RPMI7951 (cell line): Measurements from ENCODE around the gene ENTHD1. TPM values are rescaled to one million over a fixed set of nuclear protein-coding genes. Genes with fewer than 3 reads are reported as not detected.
"Not testable (repeated sequence)": the region's sequence is repeated elsewhere in the genome, so short reads cannot be mapped to it uniquely, and the experiment has no call there.

Experiments
- DNase-seq: peaks from one replicate; pipeline ENCODE4 v3.0.0-alpha.2; 2012; ENCODE audit warnings: low read depth
- total RNA-seq: library from RNA; depleted of rRNA; stranded (reverse); fragments of >200 nt; shearing (Covaris generic); gene quantifications from 2 replicates; pipeline ENCODE4 v1.2.3, GENCODE V29; 2014

ENTHD1 gene
- total RNA-seq, 1 experiment from 2014 or later, result not detected

GRCh38 chr22:39924286-39924685 lies 30.7 kb upstream of the ENTHD1 start:
- DNase-seq, result no peak

- DNase-seq, result no peak
Observed at GRCh38 chr22:39923696-39924095, 30.1 kb upstream of the ENTHD1 start.

- no peak for DNase-seq
Observed at GRCh38 chr22:39920134-39920743, 26.7 kb upstream of the ENTHD1 start.

- no peak for DNase-seq
Observed at GRCh38 chr22:39917776-39918495, 24.4 kb upstream of the ENTHD1 start.

- DNase-seq, result no peak
Observed at GRCh38 chr22:39917197-39917643, 23.7 kb upstream of the ENTHD1 start.

- no peak for DNase-seq
Observed at GRCh38 chr22:39916496-39916895, 22.9 kb upstream of the ENTHD1 start.

GRCh38 chr22:39915295-39915726 lies 21.8 kb upstream of the ENTHD1 start:
- DNase-seq, result no peak

GRCh38 chr22:39914584-39914983 lies 21.0 kb upstream of the ENTHD1 start:
- DNase-seq, result no peak

GRCh38 chr22:39913886-39914285 lies 20.3 kb upstream of the ENTHD1 start:
- DNase-seq, result no peak

- no peak for DNase-seq
Observed at GRCh38 chr22:39913321-39913720, 19.8 kb upstream of the ENTHD1 start.

GRCh38 chr22:39910876-39911613 lies 17.5 kb upstream of the ENTHD1 start:
- DNase-seq, result no peak

- peak; percentile 46 for DNase-seq
Observed at GRCh38 chr22:39908737-39909136, 15.2 kb upstream of the ENTHD1 start.

GRCh38 chr22:39908136-39908535 lies 14.6 kb upstream of the ENTHD1 start:
- no peak for DNase-seq

GRCh38 chr22:39907605-39908097 lies 14.1 kb upstream of the ENTHD1 start:
- no peak for DNase-seq

GRCh38 chr22:39907047-39907446 lies 13.5 kb upstream of the ENTHD1 start:
- no peak for DNase-seq

GRCh38 chr22:39906207-39906606 lies 12.6 kb upstream of the ENTHD1 start:
- no peak for DNase-seq

GRCh38 chr22:39905687-39906086 lies 12.1 kb upstream of the ENTHD1 start:
- DNase-seq, result no peak

GRCh38 chr22:39904862-39905261 lies 11.3 kb upstream of the ENTHD1 start:
- DNase-seq, result no peak

GRCh38 chr22:39904024-39904423 lies 10.5 kb upstream of the ENTHD1 start:
- DNase-seq, result not testable (repeated sequence)

GRCh38 chr22:39901565-39902146 lies 8.1 kb upstream of the ENTHD1 start:
- DNase-seq, result no peak

GRCh38 chr22:39900306-39901227 lies 7.0 kb upstream of the ENTHD1 start, which contains the start of gene GRAP2:
Gene GRAP2 (plus strand): TSS chr22:39901084. CDS start chr22:39947107, 46,023 bp downstream.
- DNase-seq, result peak; percentile 33
